Muscle layer of colon (tissue), 2 donors: ENCODE results near the gene SMAD7.

ENCODE experiments used
- H3K27ac ChIP-seq: one replicate; pipeline ENCODE4 v1.7.0; 2013; ENCODE audit warnings: low read depth, mild to moderate bottlenecking, low read length, moderate library complexity
- H3K27me3 ChIP-seq, 2 donors: one replicate each; pipeline ENCODE4 v1.7.0; 2013; ENCODE audit warnings: low read length in 2 of 2, mild to moderate bottlenecking in 2 of 2; ENCODE audit not compliant: insufficient read depth in 2 of 2, control insufficient read depth in 1 of 2
- H3K36me3 ChIP-seq: one replicate; pipeline ENCODE4 v1.7.0; 2013; ENCODE audit warnings: mild to moderate bottlenecking, low read length; ENCODE audit not compliant: insufficient read depth
- H3K4me1 ChIP-seq: one replicate; pipeline ENCODE4 v1.7.0; 2013; ENCODE audit warnings: mild to moderate bottlenecking, low read length; ENCODE audit not compliant: insufficient read depth
- H3K4me3 ChIP-seq, 2 donors: one replicate each; pipeline ENCODE4 v1.7.0; 2013; ENCODE audit warnings: low read length in 2 of 2, low read depth in 1 of 2, mild to moderate bottlenecking in 1 of 2, moderate library complexity in 1 of 2
- H3K9ac ChIP-seq: one replicate; pipeline ENCODE4 v1.7.0; 2013; ENCODE audit warnings: low read length
- H3K9me3 ChIP-seq: one replicate; pipeline ENCODE4 v1.7.0; 2013; ENCODE audit warnings: mild to moderate bottlenecking, low read length
- donor health status: abdominal sarcoma.
- donor health status: Adenocarcinoma of cecum.

Gene SMAD7

GRCh38 chr18:48947092-48947491 is 3.7 kb downstream of the SMAD7 start:
- Histone ChIP-seq H3K27ac (peak overlapping the region; percentile 92), H3K4me1 (peaks cover 57% of the 10 kb centered on the region), H3K9ac (peak overlapping the region; percentile 60), H3K27me3 (no peaks in the 10 kb centered on the region), H3K36me3 (peaks cover 11% of the 10 kb centered on the region), H3K4me3 (peak overlapping the region; percentile 92 to 99), H3K9me3 (no peaks in the 10 kb centered on the region)

DNA sequence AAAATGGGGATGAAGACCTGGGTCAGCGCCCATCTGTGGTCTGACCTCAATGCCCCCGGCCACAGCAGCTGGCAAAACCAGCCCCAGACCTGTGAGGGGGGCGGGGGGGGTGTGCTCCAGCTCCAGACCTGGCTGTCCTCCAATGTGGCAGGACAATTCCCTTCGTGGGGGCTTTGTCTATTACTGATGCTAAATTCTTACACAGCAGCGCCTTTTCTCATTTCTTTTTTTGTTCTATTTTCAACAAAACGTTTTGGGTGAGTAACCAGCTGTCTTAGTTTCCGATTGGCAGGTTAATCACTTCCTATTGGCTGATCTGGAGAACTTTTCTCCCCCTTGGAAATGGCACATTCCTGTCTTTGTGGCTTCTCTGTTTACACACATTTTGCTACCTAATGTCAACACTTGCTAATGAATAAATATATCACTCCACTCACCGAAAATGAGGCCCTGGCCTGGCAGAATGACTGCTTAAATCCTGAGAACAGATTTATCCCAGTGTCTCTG is 4.4 kb downstream of the SMAD7 start:
- Histone ChIP-seq H3K36me3 (peaks cover 17% of the 10 kb centered on the region), H3K27ac (peak overlapping the region; percentile 92), H3K4me3 (peak overlapping the region in 1 of 2 donors; percentile 99), H3K9ac (no peak overlapping the region), H3K4me1 (peaks cover 64% of the 10 kb centered on the region), H3K9me3 (no peaks in the 10 kb centered on the region), H3K27me3 (no peaks in the 10 kb centered on the region)

DNA sequence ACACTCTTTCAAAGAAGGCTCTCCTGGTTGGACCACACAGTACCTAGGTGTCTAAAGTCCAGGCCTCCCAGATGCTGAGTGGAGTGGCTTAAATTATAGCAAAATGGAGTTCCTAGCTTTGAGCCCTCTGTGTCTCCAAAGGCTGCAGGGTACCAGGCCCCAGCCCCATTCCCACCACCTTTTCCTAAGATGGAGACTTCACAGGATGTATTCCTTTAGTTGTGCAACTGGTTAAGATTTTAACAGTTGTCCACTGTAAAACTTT is 4.9 kb downstream of the SMAD7 start:
- Histone ChIP-seq H3K9me3 (no peaks in the 10 kb centered on the region), H3K4me1 (peaks cover 69% of the 10 kb centered on the region), H3K9ac (no peak overlapping the region), H3K27me3 (no peaks in the 10 kb centered on the region), H3K4me3 (peak overlapping the region in 1 of 2 donors; percentile 99), H3K27ac (no peak overlapping the region), H3K36me3 (peaks cover 17% of the 10 kb centered on the region)

GRCh38 chr18:48944634-48945033 is 6.1 kb downstream of the SMAD7 start:
- H3K9me3 ChIP-seq, result no peaks in the 10 kb centered on the region
- H3K4me1 ChIP-seq, result peaks cover 81% of the 10 kb centered on the region
- peak overlapping the region in 1 of 2 donors; percentile 6 for H3K4me3 ChIP-seq
- H3K27ac ChIP-seq, result peak overlapping the region; percentile 58
- H3K9ac ChIP-seq, result no peak overlapping the region
- peaks cover 17% of the 10 kb centered on the region for H3K36me3 ChIP-seq
- H3K27me3 ChIP-seq, result no peaks in the 10 kb centered on the region

GRCh38 chr18:48943736-48944527 is 6.8 kb downstream of the SMAD7 start:
- H3K27ac ChIP-seq, result peak overlapping the region; percentile 74

DNA sequence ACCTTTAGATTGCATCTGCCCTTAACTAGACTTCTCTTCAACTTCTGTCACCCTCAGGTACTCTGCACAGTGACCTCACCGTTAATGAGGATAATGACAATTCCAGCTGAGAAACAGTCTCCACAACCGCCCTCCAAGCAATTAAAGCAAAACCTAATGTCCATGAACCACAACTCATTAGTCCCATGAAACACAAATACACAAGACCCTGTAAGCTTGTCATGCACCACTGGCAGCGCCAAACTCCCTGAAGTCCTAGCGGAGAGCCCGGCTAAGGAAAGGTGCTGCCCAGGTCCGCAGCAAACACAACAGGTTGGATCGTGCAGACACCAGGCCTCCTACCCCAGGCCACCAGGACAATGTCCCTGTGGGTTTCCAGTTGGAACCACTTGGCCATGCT is 7.4 kb downstream of the SMAD7 start:
- Histone ChIP-seq H3K4me1 (peaks cover 90% of the 10 kb centered on the region), H3K4me3 (peak overlapping the region in 1 of 2 donors; percentile 21), H3K27me3 (no peaks in the 10 kb centered on the region), H3K27ac (peak overlapping the region; percentile 74), H3K9me3 (no peaks in the 10 kb centered on the region), H3K9ac (no peak overlapping the region), H3K36me3 (peaks cover 17% of the 10 kb centered on the region)

More at GRCh38 chr18:48943736-48944527, 6.8 kb downstream of the SMAD7 start:
- H3K4me1 ChIP-seq, result peaks cover 84% of the 10 kb centered on the region
- H3K9ac ChIP-seq, result no peak overlapping the region
- peaks cover 17% of the 10 kb centered on the region for H3K36me3 ChIP-seq
- H3K9me3 ChIP-seq, result no peaks in the 10 kb centered on the region
- peak overlapping the region in 1 of 2 donors; percentile 21 for H3K4me3 ChIP-seq
- H3K27me3 ChIP-seq, result no peaks in the 10 kb centered on the region

- H3K9ac ChIP-seq, result no peak overlapping the region
- peak overlapping the region; percentile 74 for H3K27ac ChIP-seq
- no peaks in the 10 kb centered on the region for H3K9me3 ChIP-seq
- H3K27me3 ChIP-seq, result no peaks in the 10 kb centered on the region
- peak overlapping the region in 1 of 2 donors; percentile 21 for H3K4me3 ChIP-seq
- H3K4me1 ChIP-seq, result peaks cover 91% of the 10 kb centered on the region
- H3K36me3 ChIP-seq, result peaks cover 17% of the 10 kb centered on the region
These were observed 8.1 kb downstream of the SMAD7 start for GRCh38 chr18:48942554-48943261.

DNA sequence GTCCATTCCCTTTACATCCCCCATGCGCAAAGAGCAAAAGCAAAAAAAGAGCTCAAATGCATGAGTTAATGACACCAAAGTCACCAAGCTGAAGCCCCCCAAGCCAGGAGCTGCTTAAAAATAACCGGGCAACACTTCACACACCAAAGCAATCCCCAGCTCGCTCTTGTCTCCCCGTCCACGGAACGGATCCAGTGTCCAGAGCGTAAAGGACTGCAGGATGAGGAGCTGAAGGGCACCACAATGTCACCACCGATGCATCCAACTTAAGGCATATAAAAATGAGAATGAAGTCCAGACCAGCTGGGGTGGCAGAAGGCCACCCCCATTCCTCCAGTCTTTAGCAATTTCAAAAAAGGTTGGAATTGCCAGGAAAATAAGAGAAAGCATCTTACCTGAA is 8.7 kb downstream of the SMAD7 start:
- Histone ChIP-seq H3K36me3 (peaks cover 17% of the 10 kb centered on the region), H3K27me3 (no peaks in the 10 kb centered on the region), H3K4me1 (peaks cover 92% of the 10 kb centered on the region), H3K9me3 (no peaks in the 10 kb centered on the region), H3K9ac (no peak overlapping the region), H3K4me3 (no peak overlapping the region), H3K27ac (peak overlapping the region; percentile 24)

GRCh38 chr18:48941672-48942071 is 9.1 kb downstream of the SMAD7 start:
- Histone ChIP-seq H3K9ac (no peak overlapping the region), H3K9me3 (no peaks in the 10 kb centered on the region), H3K4me3 (no peak overlapping the region), H3K36me3 (peaks cover 17% of the 10 kb centered on the region), H3K4me1 (peaks cover 89% of the 10 kb centered on the region), H3K27me3 (no peaks in the 10 kb centered on the region), H3K27ac (peak overlapping the region; percentile 24)

GRCh38 chr18:48940854-48941611 is 9.7 kb downstream of the SMAD7 start:
- no peaks in the 10 kb centered on the region for H3K27me3 ChIP-seq
- H3K4me3 ChIP-seq, result no peak overlapping the region
- H3K9ac ChIP-seq, result no peak overlapping the region
- H3K4me1 ChIP-seq, result peaks cover 89% of the 10 kb centered on the region
- H3K9me3 ChIP-seq, result no peaks in the 10 kb centered on the region
- peak overlapping the region; percentile 24 for H3K27ac ChIP-seq
- H3K36me3 ChIP-seq, result peaks cover 17% of the 10 kb centered on the region
